Stimulated activated memory B cell treated with anti-CD40 and anti-IgM and Interleukin-4, amounts not matched to agents 10 μg/mL and 1 μg/mL and 100 μg/mL, for 72 hours (primary cell): ENCODE results near the gene SRI.
"Not testable (repeated sequence)": the region's sequence is repeated elsewhere in the genome, so short reads cannot be mapped to it uniquely, and the experiment has no call there.

Experiments
- ATAC-seq: fragments of 150-1000 bp; cut with Tn5 transposase; 2 replicates; pipeline ENCODE4 v1.10.0; 2021
- H3K27ac Mint-ChIP-seq: one replicate; pipeline ENCODE4 v1.8.0; 2022; ENCODE audit warnings: mild to moderate bottlenecking, mixed read lengths
- H3K27me3 Mint-ChIP-seq: one replicate; pipeline ENCODE4 v1.8.0; 2022; ENCODE audit warnings: mixed read lengths
- H3K36me3 Mint-ChIP-seq: one replicate; pipeline ENCODE4 v1.8.0; 2022; ENCODE audit warnings: mixed read lengths
- H3K4me1 Mint-ChIP-seq: one replicate; pipeline ENCODE4 v1.8.0; 2022; ENCODE audit warnings: mixed read lengths
- H3K4me3 Mint-ChIP-seq: one replicate; pipeline ENCODE4 v1.8.0; 2022; ENCODE audit warnings: mild to moderate bottlenecking, moderate library complexity, mixed read lengths
- H3K9me3 Mint-ChIP-seq: one replicate; pipeline ENCODE4 v1.8.0; 2022; ENCODE audit warnings: mixed read lengths

Gene SRI

GRCh38 chr7:88169717-88170320 lies 50.0 kb downstream of the SRI start:
- H3K36me3 Mint-ChIP-seq, result no peaks in the 10 kb centered on the region
- no peaks in the 10 kb centered on the region for H3K4me1 Mint-ChIP-seq
- ATAC-seq, result no peak
- no peak overlapping the region for H3K4me3 Mint-ChIP-seq
- no peaks in the 10 kb centered on the region for H3K27me3 Mint-ChIP-seq
- H3K27ac Mint-ChIP-seq, result no peak overlapping the region
- no peaks in the 10 kb centered on the region for H3K9me3 Mint-ChIP-seq

- Mint-ChIP-seq H3K27ac (no peak overlapping the region), H3K4me3 (no peak overlapping the region), H3K9me3 (no peaks in the 10 kb centered on the region), H3K36me3 (no peaks in the 10 kb centered on the region), H3K27me3 (no peaks in the 10 kb centered on the region), H3K4me1 (no peaks in the 10 kb centered on the region)
- no peak for ATAC-seq
These were observed 52.1 kb downstream of the SRI start for GRCh38 chr7:88167721-88168120.

GRCh38 chr7:88167223-88167622 lies 52.6 kb downstream of the SRI start:
- Mint-ChIP-seq H3K4me1 (no peaks in the 10 kb centered on the region), H3K27ac (no peak overlapping the region), H3K4me3 (no peak overlapping the region), H3K27me3 (no peaks in the 10 kb centered on the region), H3K36me3 (no peaks in the 10 kb centered on the region), H3K9me3 (no peaks in the 10 kb centered on the region)
- ATAC-seq, result no peak

- Mint-ChIP-seq H3K27me3 (no peaks in the 10 kb centered on the region), H3K4me3 (no peak overlapping the region), H3K36me3 (no peaks in the 10 kb centered on the region), H3K27ac (no peak overlapping the region), H3K9me3 (no peaks in the 10 kb centered on the region), H3K4me1 (no peaks in the 10 kb centered on the region)
- ATAC-seq, result no peak
These were observed 54.1 kb downstream of the SRI start for GRCh38 chr7:88165697-88166096.

- not testable (repeated sequence) for H3K27me3 Mint-ChIP-seq
- H3K9me3 Mint-ChIP-seq, result peaks cover 11% of the 10 kb centered on the region
- peaks cover 22% of the 10 kb centered on the region for H3K36me3 Mint-ChIP-seq
These were observed 60.1 kb downstream of the SRI start for GRCh38 chr7:88159741-88160140.

GRCh38 chr7:88156356-88156755 lies 63.5 kb downstream of the SRI start:
- Mint-ChIP-seq H3K27me3 (no peaks in the 10 kb centered on the region), H3K4me1 (no peaks in the 10 kb centered on the region), H3K36me3 (peaks cover 32% of the 10 kb centered on the region), H3K4me3 (no peak overlapping the region), H3K9me3 (peaks cover 11% of the 10 kb centered on the region), H3K27ac (no peak overlapping the region)
- ATAC-seq, result no peak

More at GRCh38 chr7:88159741-88160140, 60.1 kb downstream of the SRI start:
- not testable (repeated sequence) for ATAC-seq, H3K4me1 Mint-ChIP-seq, H3K27ac Mint-ChIP-seq, H3K4me3 Mint-ChIP-seq

- H3K9me3 Mint-ChIP-seq, result peaks cover 11% of the 10 kb centered on the region
- H3K27me3 Mint-ChIP-seq, result no peaks in the 10 kb centered on the region
- no peak for ATAC-seq
- H3K4me3 Mint-ChIP-seq, result no peak overlapping the region
- peaks cover 32% of the 10 kb centered on the region for H3K36me3 Mint-ChIP-seq
- no peak overlapping the region for H3K27ac Mint-ChIP-seq
- H3K4me1 Mint-ChIP-seq, result no peaks in the 10 kb centered on the region
These were observed 64.1 kb downstream of the SRI start for GRCh38 chr7:88155756-88156155.
